Measurements from ENCODE around the gene MYADM.

DNA sequence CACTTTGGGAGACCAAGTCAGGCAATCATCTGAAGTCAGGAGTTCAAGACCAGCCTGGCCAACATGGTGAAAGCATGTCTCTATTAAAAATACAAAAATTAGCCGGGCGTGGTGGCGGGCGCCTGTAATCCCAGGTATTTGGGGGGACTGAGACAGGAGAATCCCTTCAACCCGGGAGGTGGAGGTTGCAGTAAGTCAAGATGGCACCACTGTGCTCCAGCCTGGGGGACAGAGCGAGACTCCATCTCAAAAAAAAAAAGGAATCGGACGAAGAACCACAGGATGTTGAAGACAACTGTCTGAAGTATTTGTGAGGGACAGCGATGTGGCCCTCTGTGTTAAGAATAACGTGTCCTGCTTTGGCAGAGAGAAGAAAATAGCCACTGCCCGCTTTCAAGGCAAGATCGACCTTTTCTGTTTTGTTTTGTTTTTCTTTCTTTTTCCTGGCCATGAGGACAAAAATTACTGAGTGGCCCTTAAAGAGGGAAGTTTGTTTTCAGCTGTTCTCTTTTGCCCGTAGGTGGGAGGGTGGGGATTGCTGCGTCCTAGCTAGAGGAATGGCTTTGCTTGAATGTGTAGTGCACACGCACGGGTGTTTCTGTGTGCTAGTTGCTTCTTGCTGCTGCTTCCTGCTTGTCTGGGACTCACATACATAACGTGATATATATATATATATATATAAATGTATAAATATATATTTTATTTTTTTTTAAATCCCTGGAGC, 8.1 kb downstream of the MYADM start:
- TF ChIP-seq CTCF (IDR thresholded peaks at IDR 0.05) = no peak
- TF ChIP-seq IRF1 (CRISPR knock-in tag; IDR thresholded peaks at IDR 0.05) = no peak
- TF ChIP-seq, protein P1, sequence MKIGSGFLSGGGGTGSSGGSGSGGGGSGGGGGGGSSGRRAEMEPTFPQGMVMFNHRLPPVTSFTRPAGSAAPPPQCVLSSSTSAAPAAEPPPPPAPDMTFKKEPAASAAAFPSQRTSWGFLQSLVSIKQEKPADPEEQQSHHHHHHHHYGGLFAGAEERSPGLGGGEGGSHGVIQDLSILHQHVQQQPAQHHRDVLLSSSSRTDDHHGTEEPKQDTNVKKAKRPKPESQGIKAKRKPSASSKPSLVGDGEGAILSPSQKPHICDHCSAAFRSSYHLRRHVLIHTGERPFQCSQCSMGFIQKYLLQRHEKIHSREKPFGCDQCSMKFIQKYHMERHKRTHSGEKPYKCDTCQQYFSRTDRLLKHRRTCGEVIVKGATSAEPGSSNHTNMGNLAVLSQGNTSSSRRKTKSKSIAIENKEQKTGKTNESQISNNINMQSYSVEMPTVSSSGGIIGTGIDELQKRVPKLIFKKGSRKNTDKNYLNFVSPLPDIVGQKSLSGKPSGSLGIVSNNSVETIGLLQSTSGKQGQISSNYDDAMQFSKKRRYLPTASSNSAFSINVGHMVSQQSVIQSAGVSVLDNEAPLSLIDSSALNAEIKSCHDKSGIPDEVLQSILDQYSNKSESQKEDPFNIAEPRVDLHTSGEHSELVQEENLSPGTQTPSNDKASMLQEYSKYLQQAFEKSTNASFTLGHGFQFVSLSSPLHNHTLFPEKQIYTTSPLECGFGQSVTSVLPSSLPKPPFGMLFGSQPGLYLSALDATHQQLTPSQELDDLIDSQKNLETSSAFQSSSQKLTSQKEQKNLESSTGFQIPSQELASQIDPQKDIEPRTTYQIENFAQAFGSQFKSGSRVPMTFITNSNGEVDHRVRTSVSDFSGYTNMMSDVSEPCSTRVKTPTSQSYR (CRISPR knock-in tag; IDR thresholded peaks at IDR 0.05) = no peak
- TF ChIP-seq ATF1 (CRISPR knock-in tag; IDR thresholded peaks at IDR 0.05) = no peak

Measured in WTC11 (cell line).